HUES6 (cell line): ENCODE data around the gene SPATA13.

Source experiments
- H3K27ac ChIP-seq: 2 replicates; pipeline ENCODE4 v1.7.0; 2013; ENCODE audit warnings: low read depth, mild to moderate bottlenecking, low read length, inconsistent platforms
- H3K27me3 ChIP-seq: 2 replicates; pipeline ENCODE4 v1.6.1; 2013; ENCODE audit warnings: low read length; ENCODE audit not compliant: control insufficient read depth, insufficient read depth
- H3K36me3 ChIP-seq: 2 replicates; pipeline ENCODE4 v1.6.1; 2013; ENCODE audit warnings: low read length; ENCODE audit not compliant: control insufficient read depth, insufficient read depth
- H3K4me1 ChIP-seq: 2 replicates; pipeline ENCODE4 v1.6.1; 2013; ENCODE audit warnings: low read length; ENCODE audit not compliant: control insufficient read depth, insufficient read depth
- H3K4me3 ChIP-seq: 2 replicates; pipeline ENCODE4 v1.5.1; 2013; ENCODE audit warnings: low read depth, low read length
- H3K9ac ChIP-seq: one replicate; pipeline ENCODE4 v1.6.1; 2013; ENCODE audit warnings: mild to moderate bottlenecking, low read length
- H3K9me3 ChIP-seq: 2 replicates; pipeline ENCODE4 v1.6.1; 2013; ENCODE audit warnings: low read depth, low read length; ENCODE audit not compliant: control insufficient read depth, insufficient read depth

SPATA13 gene

DNA sequence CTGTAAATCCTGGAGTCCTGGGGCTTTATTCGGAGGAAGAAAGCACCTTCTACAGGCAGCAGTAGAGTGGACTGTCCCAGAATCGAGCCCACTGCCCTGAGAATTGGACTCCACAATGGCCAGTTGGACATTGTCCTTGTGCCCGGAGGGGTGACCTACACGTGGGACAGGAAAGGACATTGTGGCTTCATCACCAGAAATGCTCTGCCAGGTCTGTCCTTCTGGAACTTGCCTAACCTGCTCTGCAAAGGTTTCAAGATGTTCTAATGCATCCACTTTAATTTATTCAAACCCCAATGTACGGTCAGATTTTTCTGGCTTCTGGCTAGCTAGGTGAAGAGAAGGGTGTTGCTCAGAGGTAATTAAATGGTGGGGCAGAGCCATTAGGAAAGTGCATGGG is 32.4 kb upstream of the SPATA13 start:
- Histone ChIP-seq H3K36me3 (no peaks in the 10 kb centered on the region), H3K4me3 (no peak overlapping the region), H3K27me3 (no peaks in the 10 kb centered on the region), H3K4me1 (peaks cover 23% of the 10 kb centered on the region; the same call in 1 of the 2 replicates), H3K27ac (no peak overlapping the region), H3K9ac (no peak overlapping the region), H3K9me3 (peaks cover 14% of the 10 kb centered on the region)

DNA sequence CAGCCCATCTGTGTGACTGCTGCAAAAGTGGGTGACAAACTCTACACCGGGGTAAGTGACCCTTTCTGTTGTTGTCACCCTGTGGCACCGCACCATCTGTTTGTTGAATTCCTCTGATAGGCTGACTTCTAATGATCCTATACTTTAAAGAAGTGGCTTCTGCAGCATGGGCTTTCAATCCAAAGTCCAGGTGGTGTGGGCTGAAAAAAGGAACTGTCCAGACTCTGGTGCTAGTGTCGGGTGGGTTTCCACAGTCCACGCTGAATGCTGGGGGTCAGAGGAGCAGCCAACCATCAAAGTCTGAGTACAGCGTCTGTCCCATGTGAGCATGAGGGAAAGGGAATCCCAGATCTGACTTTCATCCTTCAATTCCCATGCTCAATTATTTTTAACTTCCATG is 31.6 kb upstream of the SPATA13 start:
- Histone ChIP-seq H3K9me3 (peaks cover 14% of the 10 kb centered on the region), H3K27me3 (no peaks in the 10 kb centered on the region), H3K36me3 (no peaks in the 10 kb centered on the region), H3K9ac (no peak overlapping the region), H3K4me1 (peaks cover 23% of the 10 kb centered on the region; the same call in 1 of the 2 replicates), H3K4me3 (no peak overlapping the region), H3K27ac (no peak overlapping the region)

DNA sequence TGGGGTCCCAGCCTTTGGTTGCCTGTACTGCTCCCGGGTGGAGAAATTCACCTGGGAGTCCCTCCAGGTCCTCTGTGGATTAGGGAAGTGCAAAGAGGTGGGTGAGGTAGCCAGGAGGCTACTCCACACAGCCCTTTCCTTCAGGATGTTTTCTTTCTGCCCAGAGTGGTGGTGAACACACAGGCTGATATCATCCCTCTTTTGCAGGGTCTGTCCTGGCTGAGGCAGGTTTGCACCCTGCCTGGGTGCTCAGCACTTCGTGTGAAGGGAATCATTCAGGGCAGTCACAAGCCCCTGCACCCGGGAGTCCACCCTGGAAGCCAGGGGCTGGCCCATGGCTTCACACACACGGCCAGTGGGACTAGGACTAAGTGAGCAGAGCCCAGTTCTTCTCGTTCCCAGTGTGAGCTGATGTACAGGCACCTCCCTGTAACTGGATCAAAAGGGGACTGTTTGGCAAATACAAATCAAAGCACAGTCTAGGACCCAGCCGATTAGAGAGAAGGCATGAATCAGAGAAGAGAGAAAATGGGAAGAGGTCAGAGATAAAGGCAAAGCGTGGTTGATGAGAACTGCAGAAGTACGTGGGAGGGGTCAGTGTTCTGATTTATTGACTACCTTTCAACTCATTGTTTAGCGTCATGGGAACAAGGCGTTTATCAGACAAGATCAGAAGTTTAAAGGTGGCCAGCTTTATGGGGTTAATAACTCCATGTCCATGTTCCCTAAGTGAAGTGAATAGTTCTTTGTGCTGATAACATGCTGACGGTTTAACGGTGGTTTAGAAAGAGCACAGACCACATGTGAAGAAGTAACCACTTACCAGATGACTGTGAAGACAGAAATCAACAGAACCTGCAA is 30.4 kb upstream of the SPATA13 start:
- Histone ChIP-seq H3K4me1 (peaks cover 17% of the 10 kb centered on the region; the same call in 1 of the 2 replicates), H3K27me3 (no peaks in the 10 kb centered on the region), H3K9me3 (peaks cover 14% of the 10 kb centered on the region), H3K9ac (no peak overlapping the region), H3K27ac (no peak overlapping the region), H3K4me3 (no peak overlapping the region), H3K36me3 (no peaks in the 10 kb centered on the region)

DNA sequence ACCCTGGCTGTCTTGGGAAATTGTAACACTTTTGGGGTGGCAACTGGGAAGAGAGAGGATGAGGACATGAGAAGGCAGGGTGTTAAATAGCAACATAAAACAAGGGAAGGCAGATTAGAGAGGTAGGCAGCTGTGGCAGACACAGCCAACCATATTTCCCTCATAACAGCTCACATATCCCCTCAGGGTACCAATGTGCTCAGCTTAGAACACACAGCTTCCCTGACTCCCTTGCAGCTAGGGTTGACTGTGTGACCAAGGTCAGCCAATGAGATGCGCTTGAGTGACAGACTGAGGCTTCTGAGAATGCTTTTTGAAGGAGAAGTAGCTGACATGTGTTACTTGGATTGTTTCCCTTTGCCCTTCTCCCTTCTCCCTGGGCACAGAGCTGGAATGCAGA is 28.8 kb upstream of the SPATA13 start:
- Histone ChIP-seq H3K36me3 (no peaks in the 10 kb centered on the region), H3K27ac (no peak overlapping the region), H3K4me3 (no peak overlapping the region), H3K27me3 (no peaks in the 10 kb centered on the region), H3K4me1 (peaks cover 11% of the 10 kb centered on the region; the same call in 1 of the 2 replicates), H3K9ac (no peak overlapping the region), H3K9me3 (peaks cover 14% of the 10 kb centered on the region)

DNA sequence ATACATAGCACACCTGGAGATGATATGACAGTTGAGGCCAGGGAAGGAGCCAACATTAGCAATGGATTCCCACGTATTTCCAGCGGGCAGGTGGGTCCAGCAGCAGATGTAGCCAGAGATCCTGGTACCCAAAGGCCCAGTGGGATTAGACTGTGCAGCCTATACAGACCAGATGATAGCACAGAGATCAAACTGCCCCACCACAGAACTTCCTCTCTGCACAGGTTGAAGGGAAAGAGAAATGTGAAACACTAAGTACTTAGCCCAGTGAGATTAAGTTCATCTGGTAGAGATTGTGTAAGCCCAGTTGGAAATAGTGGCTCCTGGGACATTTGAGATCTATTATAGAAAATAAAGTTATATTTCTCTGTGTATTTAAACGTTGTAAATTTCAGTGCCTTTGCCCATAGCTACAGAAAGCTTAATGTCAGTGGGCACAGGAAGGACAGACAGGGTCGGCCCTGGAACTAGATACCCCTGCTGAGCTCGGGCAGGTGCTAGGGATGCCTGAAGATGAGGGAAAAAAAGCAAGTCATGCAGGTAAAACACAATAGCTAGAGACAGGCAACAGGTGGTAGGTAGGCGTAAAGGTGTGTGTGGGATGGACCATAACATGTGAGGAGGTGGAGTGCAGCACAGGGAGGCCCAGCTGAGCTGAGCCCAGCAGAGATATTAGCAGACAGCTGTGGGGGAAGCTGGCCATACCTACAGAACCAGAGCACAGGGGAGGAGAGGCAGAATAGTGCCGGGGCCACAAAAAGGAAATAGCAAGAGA is 27.3 kb upstream of the SPATA13 start:
- no peak overlapping the region for H3K4me3 ChIP-seq
- H3K9ac ChIP-seq, result no peak overlapping the region
- H3K36me3 ChIP-seq, result no peaks in the 10 kb centered on the region
- peaks cover 14% of the 10 kb centered on the region for H3K9me3 ChIP-seq
- peaks cover 4% of the 10 kb centered on the region; the same call in 1 of the 2 replicates for H3K4me1 ChIP-seq
- H3K27me3 ChIP-seq, result no peaks in the 10 kb centered on the region
- no peak overlapping the region for H3K27ac ChIP-seq

DNA sequence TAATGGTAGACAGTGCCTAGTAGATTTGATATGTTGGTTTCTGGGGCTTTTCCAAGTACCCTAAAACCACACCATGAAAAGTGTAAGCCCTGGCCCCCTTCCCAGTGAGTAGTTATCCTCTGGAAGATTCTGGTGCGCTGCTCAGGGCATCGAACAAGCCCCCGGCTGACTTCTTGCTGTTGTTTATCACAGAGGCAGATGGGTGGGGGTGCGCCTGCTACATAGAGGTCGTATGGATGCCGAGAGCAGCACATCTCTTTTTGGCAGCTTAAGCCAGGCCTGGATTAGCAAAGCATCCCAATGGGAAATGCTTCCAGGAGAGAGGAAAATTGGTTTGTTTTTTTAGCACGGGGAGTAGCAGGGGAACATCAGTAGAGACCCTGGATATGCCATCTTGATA is 26.3 kb upstream of the SPATA13 start:
- Histone ChIP-seq H3K4me3 (no peak overlapping the region), H3K27ac (no peak overlapping the region), H3K27me3 (no peaks in the 10 kb centered on the region), H3K9ac (no peak overlapping the region), H3K36me3 (no peaks in the 10 kb centered on the region), H3K4me1 (peaks cover 4% of the 10 kb centered on the region; the same call in 1 of the 2 replicates), H3K9me3 (peaks cover 14% of the 10 kb centered on the region)

DNA sequence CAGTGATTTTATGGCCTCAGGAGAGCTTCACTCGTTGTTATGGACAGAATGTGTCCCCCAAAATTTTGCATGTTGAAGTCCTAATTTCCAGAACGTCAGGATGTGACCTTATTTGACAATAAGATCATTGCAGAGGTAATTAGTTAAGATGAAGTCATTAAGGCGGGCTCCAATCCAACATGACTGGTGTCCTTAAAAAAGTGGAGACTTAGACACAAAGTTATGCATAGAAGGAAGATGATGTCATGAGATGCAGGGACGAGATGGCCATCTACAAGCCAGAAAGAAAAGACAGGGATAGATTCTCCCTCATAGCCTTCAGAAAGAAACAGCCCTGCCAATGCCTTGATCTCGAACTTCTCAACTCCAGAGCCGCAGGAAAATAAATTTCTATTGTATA is 25.8 kb upstream of the SPATA13 start:
- H3K9me3 ChIP-seq, result peaks cover 14% of the 10 kb centered on the region
- H3K27ac ChIP-seq, result no peak overlapping the region
- peaks cover 4% of the 10 kb centered on the region; the same call in 1 of the 2 replicates for H3K4me1 ChIP-seq
- H3K9ac ChIP-seq, result no peak overlapping the region
- no peak overlapping the region for H3K4me3 ChIP-seq
- no peaks in the 10 kb centered on the region for H3K36me3 ChIP-seq
- no peaks in the 10 kb centered on the region for H3K27me3 ChIP-seq

DNA sequence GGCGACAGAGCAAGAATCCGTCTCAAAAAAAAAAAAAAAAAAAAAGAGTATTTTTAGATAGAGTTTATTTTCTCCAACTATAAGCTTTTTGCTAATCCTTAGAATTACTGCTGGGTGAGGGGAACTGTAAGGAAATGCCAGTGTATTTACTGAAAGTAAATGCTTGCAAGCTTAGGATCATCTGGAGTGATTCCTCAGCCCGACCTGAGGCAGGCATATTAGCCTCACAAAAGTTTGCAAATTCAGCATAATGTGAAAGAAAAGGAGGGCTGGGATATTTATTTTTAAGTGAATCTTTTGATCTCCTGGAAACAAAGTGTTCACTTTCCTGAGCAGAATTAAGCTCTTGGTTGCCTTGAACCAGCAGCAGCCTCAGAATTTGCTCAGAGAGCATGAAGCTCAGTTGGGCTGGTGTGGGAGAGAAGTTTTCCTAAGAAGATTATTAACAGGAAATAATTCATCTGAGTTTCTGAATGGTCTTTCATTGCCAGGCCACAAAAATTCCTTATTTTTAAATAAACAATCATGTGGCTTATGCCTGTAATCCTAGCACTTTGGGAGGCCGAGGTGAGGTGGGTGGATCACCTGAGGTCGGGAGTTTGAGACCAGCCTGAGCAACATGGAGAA is 24.7 kb upstream of the SPATA13 start:
- no peaks in the 10 kb centered on the region for H3K36me3 ChIP-seq

DNA sequence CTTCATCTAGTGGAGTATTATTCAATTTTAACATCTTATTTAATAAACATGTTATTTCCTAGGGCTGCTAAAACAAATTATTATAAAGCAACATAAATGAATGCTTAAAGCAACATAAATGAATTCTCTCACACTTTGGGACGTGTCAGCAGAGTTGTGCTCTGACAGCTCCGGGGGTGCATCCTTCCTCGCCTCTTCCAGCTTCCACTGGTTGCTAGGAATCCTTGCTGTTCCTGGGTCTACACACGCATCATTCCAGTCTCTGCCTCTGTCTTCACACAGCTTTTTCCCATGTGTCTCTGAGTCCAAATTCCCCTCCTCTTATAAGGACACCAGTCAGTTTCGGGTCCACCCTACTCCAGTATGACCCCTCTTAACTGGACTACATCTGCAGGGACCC is 21.6 kb upstream of the SPATA13 start:
- H3K36me3 ChIP-seq, result no peaks in the 10 kb centered on the region
- peaks cover 20% of the 10 kb centered on the region for H3K4me1 ChIP-seq
- no peak overlapping the region for H3K27ac ChIP-seq
- H3K4me3 ChIP-seq, result no peak overlapping the region
- no peak overlapping the region for H3K9ac ChIP-seq
- no peaks in the 10 kb centered on the region for H3K9me3 ChIP-seq
- no peaks in the 10 kb centered on the region for H3K27me3 ChIP-seq

More for the DNA sequence above, 24.7 kb upstream of the SPATA13 start:
- Histone ChIP-seq H3K4me3 (no peak overlapping the region), H3K27me3 (no peaks in the 10 kb centered on the region), H3K9me3 (peaks cover 14% of the 10 kb centered on the region), H3K9ac (no peak overlapping the region), H3K27ac (no peak overlapping the region), H3K4me1 (peaks cover 4% of the 10 kb centered on the region; the same call in 1 of the 2 replicates)

DNA sequence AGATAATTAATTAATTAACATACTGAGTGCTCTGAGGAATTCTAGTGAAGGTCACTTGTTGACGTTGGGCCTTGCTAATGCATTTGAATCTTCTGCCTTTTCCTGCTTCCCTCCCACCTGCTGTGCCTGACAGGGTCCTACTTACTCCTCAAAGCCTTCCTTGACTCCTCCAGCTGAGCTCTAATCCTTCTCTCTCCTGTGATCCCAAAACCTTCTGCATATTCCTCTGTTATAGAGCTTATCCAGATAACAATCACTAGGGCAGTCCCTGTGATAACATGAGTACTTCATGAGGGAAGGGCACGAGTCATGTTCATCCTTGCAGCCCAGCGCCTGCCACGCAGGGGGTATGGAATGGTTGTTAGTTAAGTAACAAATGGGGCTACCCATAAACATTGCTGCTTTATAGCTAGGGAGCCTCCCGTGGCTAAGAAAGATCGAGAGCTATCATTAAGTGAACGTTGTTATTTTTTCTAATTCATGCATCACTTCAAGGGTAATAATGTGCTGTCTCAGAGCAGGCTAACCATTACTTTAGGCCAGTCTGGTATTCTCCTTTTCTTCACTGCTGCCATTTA is 19.1 kb upstream of the SPATA13 start:
- Histone ChIP-seq H3K4me3 (no peak overlapping the region; the same call in 1 of the 2 replicates), H3K27me3 (no peaks in the 10 kb centered on the region), H3K4me1 (peaks cover 30% of the 10 kb centered on the region), H3K27ac (no peak overlapping the region; the same call in 1 of the 2 replicates), H3K9ac (no peak overlapping the region), H3K9me3 (no peaks in the 10 kb centered on the region), H3K36me3 (no peaks in the 10 kb centered on the region)
